Neuronal stem cell (in vitro differentiated cells): ENCODE measurements around the gene SLC22A14.

Experiments used
- DNase-seq: peaks from one replicate; pipeline ENCODE4 v3.0.0-alpha.2; 2013; ENCODE audit warnings: low spot score
- H2AFZ ChIP-seq: one replicate; pipeline ENCODE4 v1.6.1; 2013; ENCODE audit warnings: mild to moderate bottlenecking, low read length, inconsistent platforms
- H2AK5ac ChIP-seq: 2 replicates; pipeline ENCODE4 v1.6.1; 2013; ENCODE audit warnings: low read depth, mild to moderate bottlenecking, inconsistent platforms, low read length, moderate library complexity, mixed read lengths
- H2BK120ac ChIP-seq: 2 replicates; pipeline ENCODE4 v1.6.1; 2013; ENCODE audit warnings: low read depth, mild to moderate bottlenecking, inconsistent platforms, low read length, moderate library complexity, mixed read lengths
- H2BK12ac ChIP-seq: one replicate; pipeline ENCODE4 v1.6.1; 2013; ENCODE audit warnings: low read length, inconsistent platforms
- H2BK15ac ChIP-seq: 2 replicates; pipeline ENCODE4 v1.6.1; 2013; ENCODE audit warnings: mild to moderate bottlenecking, low read length, inconsistent platforms, mixed read lengths
- H2BK5ac ChIP-seq: one replicate; pipeline ENCODE4 v1.6.1; 2013; ENCODE audit warnings: inconsistent platforms, mild to moderate bottlenecking, low read length, moderate library complexity
- H3K14ac ChIP-seq: one replicate; pipeline ENCODE4 v1.6.1; 2013; ENCODE audit warnings: low read length, inconsistent platforms
- H3K18ac ChIP-seq: 2 replicates; pipeline ENCODE4 v1.6.1; 2013; ENCODE audit warnings: low read length, inconsistent platforms
- H3K23ac ChIP-seq: 2 replicates; pipeline ENCODE4 v1.6.1; 2013; ENCODE audit warnings: low read depth, mild to moderate bottlenecking, mixed read lengths, low read length, inconsistent platforms; ENCODE audit not compliant: poor library complexity
- H3K27ac ChIP-seq: replicated peaks from 3 replicates; pipeline ENCODE4 v1.5.1; 2013; ENCODE audit warnings: low read length, inconsistent platforms
- H3K27me3 ChIP-seq, 3 experiments: 2 replicates each; pipeline ENCODE4 v1.6.1; 2013; ENCODE audit warnings: low read length in 3 of 3, mild to moderate bottlenecking in 2 of 3, inconsistent platforms in 1 of 3, low read depth in 1 of 3, mixed read lengths in 1 of 3, moderate library complexity in 1 of 3; ENCODE audit not compliant: control insufficient read depth in 3 of 3, insufficient read depth in 3 of 3
- H3K36me3 ChIP-seq, 2 donors: replicated peaks in 1 of 2; 2 replicates each; pipeline ENCODE4 v1.6.1; 2013; ENCODE audit warnings: low read length in 2 of 2; ENCODE audit not compliant: control insufficient read depth in 2 of 2, insufficient read depth in 2 of 2
- H3K4ac ChIP-seq: 2 replicates; pipeline ENCODE4 v1.6.1; 2013; ENCODE audit warnings: inconsistent platforms, mild to moderate bottlenecking, low read length, moderate library complexity
- H3K4me1 ChIP-seq, 2 donors: 1 replicate in 1 of 2; 2 replicates in 1 of 2; pipeline ENCODE4 v1.6.1; 2013; ENCODE audit warnings: low read length in 2 of 2, low read depth in 1 of 2; ENCODE audit not compliant: control insufficient read depth in 2 of 2, insufficient read depth in 1 of 2
- H3K4me2 ChIP-seq: one replicate; pipeline ENCODE4 v1.6.1; 2013; ENCODE audit warnings: mild to moderate bottlenecking, low read length, inconsistent platforms; ENCODE audit not compliant: insufficient read depth, poor library complexity, severe bottlenecking
- H3K4me3 ChIP-seq, 2 donors: 2 replicates each; pipeline ENCODE4 v1.5.1; 2013; ENCODE audit warnings: low read length in 2 of 2, mild to moderate bottlenecking in 2 of 2, inconsistent platforms in 1 of 2, moderate library complexity in 1 of 2
- H3K79me1 ChIP-seq: one replicate; pipeline ENCODE4 v1.6.1; 2013; ENCODE audit warnings: low read depth, mild to moderate bottlenecking, inconsistent platforms, low read length, moderate library complexity
- H3K9ac ChIP-seq: one replicate; pipeline ENCODE4 v1.6.1; 2013; ENCODE audit warnings: mild to moderate bottlenecking, low read depth, low read length, inconsistent platforms; ENCODE audit not compliant: poor library complexity
- H3K9me3 ChIP-seq, 2 donors: replicated peaks in 1 of 2; 2 replicates each; pipeline versions ENCODE3 to v1.6.1; 2013; ENCODE audit warnings: low read length in 2 of 2, mild to moderate bottlenecking in 2 of 2, inconsistent platforms in 1 of 2, low read depth in 1 of 2, mixed read lengths in 1 of 2, moderate library complexity in 1 of 2; ENCODE audit not compliant: control insufficient read depth in 2 of 2, insufficient read depth in 1 of 2
- H4K8ac ChIP-seq: one replicate; pipeline ENCODE4 v1.6.1; 2013; ENCODE audit warnings: low read depth, mild to moderate bottlenecking, inconsistent platforms, low read length, moderate library complexity
- H4K91ac ChIP-seq: one replicate; pipeline ENCODE4 v1.6.1; 2013; ENCODE audit warnings: low read length, low read depth, mild to moderate bottlenecking, inconsistent platforms; ENCODE audit not compliant: poor library complexity
- WGBS, 2 donors: extraction: QIAGEN DNeasy Blood & Tissue Kit; methylation state at CpG; one replicate each; pipeline ENCODE4 v1.1.7; 2013; ENCODE audit warnings: missing lambda C conversion rate in 2 of 2, mixed read lengths in 1 of 2; ENCODE audit not compliant: insufficient read length in 2 of 2, insufficient replicate concordance in 1 of 2; ENCODE audit errors: extremely low coverage in 2 of 2; 5-methylcytosine and 5-hydroxymethylcytosine counted together

Gene SLC22A14

DNA sequence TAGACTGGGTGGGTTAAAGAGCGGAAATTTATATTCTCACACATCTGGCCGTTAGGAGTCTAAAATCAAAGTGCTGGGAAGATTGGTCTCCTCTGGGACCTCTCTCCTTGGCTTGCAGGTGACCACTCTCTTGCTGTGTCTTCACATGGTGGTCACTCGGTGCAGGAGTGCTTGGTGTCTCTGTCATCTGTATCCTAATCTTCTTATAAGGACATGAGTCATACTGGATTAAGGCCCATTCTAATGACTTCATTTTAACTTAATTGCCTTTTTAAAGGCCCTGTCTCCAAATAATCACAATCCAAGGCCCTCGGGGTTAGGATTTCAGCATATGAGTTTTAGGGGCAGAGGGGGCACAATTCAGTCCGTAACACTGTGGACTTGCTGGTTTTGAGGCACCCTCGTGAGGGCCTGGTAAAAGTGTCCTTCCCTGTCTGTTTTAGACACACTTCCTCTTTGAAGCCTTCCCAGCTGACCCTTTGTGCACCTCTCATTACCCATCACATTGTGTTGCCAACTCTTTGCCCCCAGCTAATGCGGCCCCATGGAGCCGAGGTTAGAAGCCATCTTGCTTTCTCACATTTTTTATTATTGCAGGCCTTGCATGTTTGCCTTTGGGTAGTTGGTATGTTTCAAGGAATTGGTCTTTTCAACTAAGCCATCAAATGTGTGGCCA, 67.7 kb downstream of the SLC22A14 start:
- H3K14ac ChIP-seq, result no peak overlapping the region
- no peak for DNase-seq
- no peak overlapping the region for H2BK15ac ChIP-seq
- H3K36me3 ChIP-seq, result peaks cover 2 to 45% of the 10 kb centered on the region in 2 donors
- no peak overlapping the region for H2AFZ ChIP-seq
- WGBS, 2 donors, result no CpG with 5 or more reads among the region's 8 CpGs
- no peak overlapping the region for H2BK5ac ChIP-seq
- H2BK120ac ChIP-seq, result no peak overlapping the region
- no peak overlapping the region for H2BK12ac ChIP-seq
- no peak overlapping the region for H2AK5ac ChIP-seq
- H3K79me1 ChIP-seq, result peaks cover 3% of the 10 kb centered on the region
- H4K8ac ChIP-seq, result no peak overlapping the region
- H4K91ac ChIP-seq, result no peak overlapping the region
- no peak overlapping the region for H3K4me2 ChIP-seq
- H3K23ac ChIP-seq, result no peak overlapping the region
- H3K9ac ChIP-seq, result no peak overlapping the region
- no peak overlapping the region for H3K27ac ChIP-seq
- no peak overlapping the region for H3K4me3 ChIP-seq
- no peak overlapping the region for H3K4ac ChIP-seq
- no peaks in the 10 kb centered on the region for H3K27me3 ChIP-seq
- no peaks in the 10 kb centered on the region for H3K9me3 ChIP-seq
- peaks cover 3 to 8% of the 10 kb centered on the region in 2 donors for H3K4me1 ChIP-seq
- no peak overlapping the region for H3K18ac ChIP-seq

GRCh38 chr3:38353151-38353550, 71.1 kb downstream of the SLC22A14 start:
- Histone ChIP-seq H3K36me3 (peaks cover 2 to 57% of the 10 kb centered on the region in 2 donors), H4K8ac (no peak overlapping the region), H2BK15ac (no peak overlapping the region), H3K23ac (no peak overlapping the region), H3K79me1 (no peaks in the 10 kb centered on the region), H2BK12ac (no peak overlapping the region), H3K9ac (no peak overlapping the region), H3K27me3 (no peaks in the 10 kb centered on the region), H2BK5ac (no peak overlapping the region), H2BK120ac (no peak overlapping the region), H4K91ac (no peak overlapping the region), H3K14ac (no peak overlapping the region), H2AK5ac (no peak overlapping the region), H3K4ac (no peak overlapping the region), H3K4me3 (no peak overlapping the region), H3K27ac (no peak overlapping the region), H3K18ac (no peak overlapping the region), H2AFZ (no peak overlapping the region), H3K4me2 (no peak overlapping the region), H3K4me1 (no peaks in the 10 kb centered on the region), H3K9me3 (peaks cover 0 to 3% of the 10 kb centered on the region in 2 donors)
- no CpG with 5 or more reads among the region's 4 CpGs for WGBS, 2 donors
- DNase-seq, result no peak

DNA sequence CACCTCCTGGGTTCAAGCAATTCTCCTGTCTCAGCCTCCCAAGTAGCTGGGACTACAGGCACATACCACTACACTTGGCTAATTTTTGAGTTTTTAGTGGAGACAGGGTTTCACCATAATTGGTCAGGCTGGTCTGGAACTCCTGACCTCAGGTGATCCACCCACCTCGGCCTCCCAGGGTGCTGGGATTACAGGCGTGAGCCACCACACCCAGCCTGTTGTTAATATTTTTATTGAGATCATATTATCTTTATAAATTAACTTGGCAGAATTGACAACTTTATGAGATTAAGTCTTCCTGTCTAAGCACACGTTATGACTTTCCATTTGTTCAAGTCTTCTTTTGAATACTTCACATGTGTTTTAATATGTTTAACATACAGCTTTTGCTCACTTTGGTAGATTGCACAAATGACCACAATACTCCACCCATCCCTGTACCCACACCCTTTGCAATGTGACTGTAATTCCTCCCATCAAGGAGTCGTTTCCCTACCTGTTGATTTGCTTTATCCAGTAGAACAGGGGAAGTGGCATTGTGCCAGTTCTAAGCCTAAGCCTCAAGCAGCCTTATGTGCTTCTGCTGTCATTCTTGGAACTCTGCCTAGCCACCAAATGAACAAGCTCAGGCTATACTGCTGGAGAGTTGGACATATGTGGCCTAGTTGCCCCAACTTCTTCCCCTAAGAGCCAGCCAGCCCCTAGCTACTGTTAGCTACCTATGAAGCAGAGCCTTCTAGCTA, 72.7 kb downstream of the SLC22A14 start:
- H3K4ac ChIP-seq, result no peak overlapping the region
- H3K27me3 ChIP-seq, result no peaks in the 10 kb centered on the region
- no peak for DNase-seq
- H2AK5ac ChIP-seq, result no peak overlapping the region
- no peak overlapping the region for H3K27ac ChIP-seq
- H4K91ac ChIP-seq, result no peak overlapping the region
- peaks cover 2 to 46% of the 10 kb centered on the region in 2 donors for H3K36me3 ChIP-seq
- no peaks in the 10 kb centered on the region for H3K4me1 ChIP-seq
- no peak overlapping the region for H2BK120ac ChIP-seq
- no peak overlapping the region for H3K18ac ChIP-seq
- no peak overlapping the region for H2BK5ac ChIP-seq
- no peak overlapping the region for H3K4me2 ChIP-seq
- H3K14ac ChIP-seq, result no peak overlapping the region
- H3K9ac ChIP-seq, result no peak overlapping the region
- peaks cover 0 to 8% of the 10 kb centered on the region in 2 donors for H3K9me3 ChIP-seq
- no peak overlapping the region for H2BK12ac ChIP-seq
- H2BK15ac ChIP-seq, result no peak overlapping the region
- no peak overlapping the region for H3K23ac ChIP-seq
- H3K4me3 ChIP-seq, result no peak overlapping the region
- H3K79me1 ChIP-seq, result no peaks in the 10 kb centered on the region
- WGBS, 2 donors, result no CpG with 5 or more reads among the region's 4 CpGs
- H4K8ac ChIP-seq, result no peak overlapping the region
- H2AFZ ChIP-seq, result no peak overlapping the region

GRCh38 chr3:38359038-38359437, 76.9 kb downstream of the SLC22A14 start:
- H3K36me3 ChIP-seq, result peaks cover 6 to 41% of the 10 kb centered on the region in 2 donors
- no peak overlapping the region for H3K4me2 ChIP-seq
- no peak overlapping the region for H4K8ac ChIP-seq
- H2BK5ac ChIP-seq, result no peak overlapping the region
- H3K23ac ChIP-seq, result no peak overlapping the region
- H2BK15ac ChIP-seq, result no peak overlapping the region
- no peaks in the 10 kb centered on the region for H3K4me1 ChIP-seq
- H3K9me3 ChIP-seq, result peaks cover 0 to 8% of the 10 kb centered on the region in 2 donors
- no peak overlapping the region for H3K18ac ChIP-seq
- no peak overlapping the region for H3K14ac ChIP-seq
- no peak overlapping the region for H3K4ac ChIP-seq
- H3K4me3 ChIP-seq, result no peak overlapping the region
- H4K91ac ChIP-seq, result no peak overlapping the region
- no peak for DNase-seq
- no peak overlapping the region for H2AFZ ChIP-seq
- H3K27me3 ChIP-seq, result no peaks in the 10 kb centered on the region
- H2BK120ac ChIP-seq, result no peak overlapping the region
- no peak overlapping the region for H3K9ac ChIP-seq
- WGBS, 2 donors, result no CpG with 5 or more reads among the region's 6 CpGs
- H3K27ac ChIP-seq, result no peak overlapping the region
- H2AK5ac ChIP-seq, result no peak overlapping the region
- no peaks in the 10 kb centered on the region for H3K79me1 ChIP-seq
- H2BK12ac ChIP-seq, result no peak overlapping the region
